NCI-H187 (cell line): ENCODE data around the gene ACOT4.
A peak's percentile ranks its signal among the peaks of the same experiment; 100 is the strongest.
"Not testable (repeated sequence)": the region's sequence is repeated elsewhere in the genome, so short reads cannot be mapped to it uniquely, and the experiment has no call there.

Source experiments
- DNase-seq, 2 experiments: peaks; one replicate each; lab custom pipeline; 2025; lab: John Stamatoyannopoulos, UW

Gene ACOT4

GRCh38 chr14:73591690-73592449 is at the start of gene ACOT4:
TSS of gene ACOT4 (plus strand) at chr14:73591873. CDS start at chr14:73591960, 87 bp downstream.
- DNase-seq, result no peak

- not testable (repeated sequence) for DNase-seq
These were observed 48.7 kb upstream of the ACOT4 start for GRCh38 chr14:73542961-73543360.

- DNase-seq, result not testable (repeated sequence)
These were observed 46.3 kb upstream of the ACOT4 start for GRCh38 chr14:73545353-73545752.

GRCh38 chr14:73549097-73549496 is 42.6 kb upstream of the ACOT4 start:
- DNase-seq, result not testable (repeated sequence)

GRCh38 chr14:73549889-73550524 is 41.7 kb upstream of the ACOT4 start:
- not testable (repeated sequence) for DNase-seq

- no peak for DNase-seq
These were observed 37.8 kb upstream of the ACOT4 start for GRCh38 chr14:73553845-73554244.

- DNase-seq, result not testable (repeated sequence)
These were observed 34.5 kb upstream of the ACOT4 start for GRCh38 chr14:73557201-73557600.

- not testable (repeated sequence) for DNase-seq
These were observed 33.4 kb upstream of the ACOT4 start for GRCh38 chr14:73558238-73558637.

GRCh38 chr14:73562256-73562655 is 29.4 kb upstream of the ACOT4 start:
- DNase-seq, result not testable (repeated sequence)

GRCh38 chr14:73562696-73563095 is 29.0 kb upstream of the ACOT4 start:
- not testable (repeated sequence) for DNase-seq

- not testable (repeated sequence) for DNase-seq
These were observed 25.2 kb upstream of the ACOT4 start for GRCh38 chr14:73566431-73566830.

- DNase-seq, result not testable (repeated sequence)
These were observed 24.7 kb upstream of the ACOT4 start for GRCh38 chr14:73566935-73567334.

- no peak for DNase-seq
These were observed 24.3 kb upstream of the ACOT4 start for GRCh38 chr14:73567358-73567757.

- no peak for DNase-seq
These were observed 23.5 kb upstream of the ACOT4 start for GRCh38 chr14:73567951-73568885.

- not testable (repeated sequence) for DNase-seq
These were observed 22.8 kb upstream of the ACOT4 start for GRCh38 chr14:73568886-73569184.

GRCh38 chr14:73569185-73569958 is 22.3 kb upstream of the ACOT4 start, which contains the start of gene ACOT2:
TSS of gene ACOT2 (plus strand) at chr14:73569213. CDS start at chr14:73569241, 28 bp downstream.
- DNase-seq, result peak; percentile 57 to 66

GRCh38 chr14:73570913-73571312 is 20.8 kb upstream of the ACOT4 start:
- peak in 1 of 2 experiments; percentile 12 for DNase-seq

GRCh38 chr14:73573034-73573433 is 18.6 kb upstream of the ACOT4 start:
- DNase-seq, result not testable (repeated sequence)

- not testable (repeated sequence) for DNase-seq
These were observed 17.9 kb upstream of the ACOT4 start for GRCh38 chr14:73573740-73574139.

GRCh38 chr14:73574251-73574650 is 17.4 kb upstream of the ACOT4 start:
- not testable (repeated sequence) for DNase-seq

- no peak for DNase-seq
These were observed 15.3 kb upstream of the ACOT4 start for GRCh38 chr14:73576391-73576790.
